Measurements from ENCODE around the gene SALL3.

DNA sequence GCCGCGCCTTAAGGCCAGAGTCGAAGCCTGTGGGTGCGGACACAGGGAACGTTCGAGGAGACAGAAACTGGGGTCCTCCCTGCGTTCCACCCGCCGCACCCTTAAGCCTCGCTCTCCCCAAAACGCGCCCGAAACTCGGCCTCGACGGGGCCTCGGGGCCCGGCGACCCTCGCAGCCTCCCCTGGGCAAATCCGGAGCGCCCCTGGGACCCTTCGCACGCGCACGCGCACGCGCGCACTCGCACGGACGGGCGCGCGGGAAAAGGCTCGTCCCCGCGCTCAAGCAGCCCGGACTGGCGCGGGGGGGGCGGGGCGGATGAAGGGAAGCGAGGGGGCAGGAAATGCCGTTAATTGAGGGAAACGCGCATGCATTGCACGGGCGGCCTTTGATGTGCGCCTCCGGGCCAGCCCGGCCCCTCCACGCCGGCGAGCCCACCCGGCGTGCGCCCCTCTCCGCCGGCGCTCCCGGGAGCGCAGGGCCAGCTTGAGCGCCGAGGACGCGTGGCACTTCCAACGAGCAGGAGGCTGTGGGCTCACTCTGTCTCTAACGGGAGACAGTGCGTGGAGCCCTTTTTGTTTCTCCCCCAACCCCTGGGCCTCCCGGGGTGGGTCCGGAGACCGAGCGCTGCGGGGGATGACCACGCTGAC is 5.4 kb upstream of the SALL3 start:
- TF ChIP-seq, protein P1, sequence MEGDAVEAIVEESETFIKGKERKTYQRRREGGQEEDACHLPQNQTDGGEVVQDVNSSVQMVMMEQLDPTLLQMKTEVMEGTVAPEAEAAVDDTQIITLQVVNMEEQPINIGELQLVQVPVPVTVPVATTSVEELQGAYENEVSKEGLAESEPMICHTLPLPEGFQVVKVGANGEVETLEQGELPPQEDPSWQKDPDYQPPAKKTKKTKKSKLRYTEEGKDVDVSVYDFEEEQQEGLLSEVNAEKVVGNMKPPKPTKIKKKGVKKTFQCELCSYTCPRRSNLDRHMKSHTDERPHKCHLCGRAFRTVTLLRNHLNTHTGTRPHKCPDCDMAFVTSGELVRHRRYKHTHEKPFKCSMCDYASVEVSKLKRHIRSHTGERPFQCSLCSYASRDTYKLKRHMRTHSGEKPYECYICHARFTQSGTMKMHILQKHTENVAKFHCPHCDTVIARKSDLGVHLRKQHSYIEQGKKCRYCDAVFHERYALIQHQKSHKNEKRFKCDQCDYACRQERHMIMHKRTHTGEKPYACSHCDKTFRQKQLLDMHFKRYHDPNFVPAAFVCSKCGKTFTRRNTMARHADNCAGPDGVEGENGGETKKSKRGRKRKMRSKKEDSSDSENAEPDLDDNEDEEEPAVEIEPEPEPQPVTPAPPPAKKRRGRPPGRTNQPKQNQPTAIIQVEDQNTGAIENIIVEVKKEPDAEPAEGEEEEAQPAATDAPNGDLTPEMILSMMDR (IDR thresholded peaks at IDR 0.05) = no peak
- no peak for TF ChIP-seq POLR2A (IDR thresholded peaks at IDR 0.05)
